Hepatocyte (in vitro differentiated cells): ENCODE results near the gene HAUS7. TPM values are rescaled to one million over a fixed set of nuclear protein-coding genes. Genes with fewer than 3 reads are reported as not detected.

ENCODE experiments used
- DNase-seq: peaks from one replicate; pipeline ENCODE4 v3.0.0-alpha.2; 2016; ENCODE audit warnings: low spot score
- H2AFZ ChIP-seq: fragments of 200-600 bp; sonication (generic); 2 replicates; pipeline ENCODE4 v1.6.0; 2016; ENCODE audit warnings: antibody characterized with exemption, mild to moderate bottlenecking
- H3K27ac ChIP-seq: fragments of 200-600 bp; sonication (generic); 2 replicates; pipeline ENCODE4 v1.5.1; 2016; ENCODE audit warnings: mild to moderate bottlenecking
- H3K27me3 ChIP-seq: fragments of 200-600 bp; sonication (generic); 2 replicates; pipeline ENCODE4 v1.6.1; 2016
- H3K36me3 ChIP-seq: fragments of 200-600 bp; sonication (generic); replicated peaks from 2 replicates; pipeline ENCODE4 v1.5.1; 2016; ENCODE audit warnings: low read depth; ENCODE audit not compliant: insufficient read depth
- H3K4me1 ChIP-seq: fragments of 200-600 bp; sonication (generic); 2 replicates; pipeline ENCODE4 v1.5.1; 2016; ENCODE audit warnings: mild to moderate bottlenecking, moderate library complexity; ENCODE audit not compliant: insufficient read depth
- H3K4me2 ChIP-seq: fragments of 200-600 bp; sonication (generic); 2 replicates; pipeline ENCODE4 v1.6.0; 2016
- H3K4me3 ChIP-seq: fragments of 200-600 bp; sonication (generic); 2 replicates; pipeline ENCODE4 v1.5.1; 2016; ENCODE audit warnings: mild to moderate bottlenecking
- H3K79me2 ChIP-seq: fragments of 200-600 bp; sonication (generic); 2 replicates; pipeline ENCODE4 v1.6.0; 2017; ENCODE audit warnings: mild to moderate bottlenecking
- H3K9me2 ChIP-seq: fragments of 200-600 bp; sonication (generic); replicated peaks from 2 replicates; pipeline ENCODE4 v1.6.0; 2017; ENCODE audit warnings: mild to moderate bottlenecking; ENCODE audit not compliant: insufficient read depth
- H3K9me3 ChIP-seq: fragments of 200-600 bp; sonication (generic); 2 replicates; pipeline ENCODE4 v1.5.1; 2016; ENCODE audit warnings: low read depth, mild to moderate bottlenecking
- H4K20me1 ChIP-seq: fragments of 200-600 bp; sonication (generic); 2 replicates; pipeline ENCODE4 v1.6.0; 2016; ENCODE audit warnings: mild to moderate bottlenecking; ENCODE audit not compliant: insufficient read depth, poor library complexity, severe bottlenecking
- CTCF ChIP-seq: fragments of 200-600 bp; sonication (generic); IDR thresholded peaks from 2 replicates; pipeline ENCODE4 v1.5.1; 2016; ENCODE audit warnings: antibody characterized with exemption, mild to moderate bottlenecking; ENCODE audit not compliant: poor library complexity
- EZH2 ChIP-seq: fragments of 200-600 bp; sonication (generic); IDR thresholded peaks from 2 replicates; pipeline ENCODE4 v1.6.1; 2016; ENCODE audit warnings: antibody characterized with exemption, mild to moderate bottlenecking, borderline replicate concordance
- EZH2phosphoT487 ChIP-seq: fragments of 200-600 bp; sonication (generic); IDR thresholded peaks from one replicate; pipeline ENCODE4 v1.6.1; 2018; ENCODE audit warnings: antibody characterized with exemption, mild to moderate bottlenecking, low read depth, moderate library complexity; ENCODE audit not compliant: unreplicated experiment, severe bottlenecking
- WGBS: methylation state at CpG from one replicate; pipeline ENCODE4 v1.1.6; 2016; ENCODE audit warnings: low lambda C conversion rate; ENCODE audit errors: missing lambda C conversion rate; 5-methylcytosine and 5-hydroxymethylcytosine counted together
- polyA plus RNA-seq: library from polyadenylated mRNA; unstranded; fragments of >200 nt; fragmentation: Nextera tagmentation; extraction: Ambion mirVana; gene quantifications from 2 replicates; pipeline ENCODE4 v1.2.1, GENCODE V29; 2016
- total RNA-seq: library from RNA; depleted of rRNA; stranded (reverse); fragments of >200 nt; gene quantifications from 2 replicates; pipeline ENCODE4 v1.2.3, GENCODE V29; 2014

Gene HAUS7
- total and polyA plus RNA-seq, 2 experiments from 2014 or later = 17.5 to 23.1 TPM

GRCh38 chrX:153492543-153492942 lies 22.2 kb upstream of the HAUS7 start:
- no peaks in the 10 kb centered on the region for H3K9me2 ChIP-seq
- H3K79me2 ChIP-seq = no peaks in the 10 kb centered on the region
- WGBS = 88% methylated on average over 11 of the region's 12 CpGs
- H4K20me1 ChIP-seq = no peaks in the 10 kb centered on the region
- H3K9me3 ChIP-seq = no peaks in the 10 kb centered on the region
- no peak for DNase-seq
- no peak overlapping the region for H2AFZ ChIP-seq
- peak overlapping the region; percentile 80 for H3K27ac ChIP-seq
- H3K27me3 ChIP-seq = no peaks in the 10 kb centered on the region
- no peak overlapping the region for H3K4me2 ChIP-seq
- H3K4me1 ChIP-seq = peaks cover 25% of the 10 kb centered on the region
- no peak overlapping the region for H3K4me3 ChIP-seq
- TF ChIP-seq EZH2phosphoT487 (no peak), CTCF (no peak), EZH2 (no peak)
- no peaks in the 10 kb centered on the region for H3K36me3 ChIP-seq

GRCh38 chrX:153491918-153492317 lies 21.5 kb upstream of the HAUS7 start:
- Histone ChIP-seq H3K36me3 (no peaks in the 10 kb centered on the region), H2AFZ (no peak overlapping the region), H3K27ac (peak overlapping the region; percentile 80), H3K27me3 (no peaks in the 10 kb centered on the region), H4K20me1 (no peaks in the 10 kb centered on the region), H3K9me3 (no peaks in the 10 kb centered on the region), H3K79me2 (no peaks in the 10 kb centered on the region), H3K9me2 (no peaks in the 10 kb centered on the region), H3K4me3 (no peak overlapping the region), H3K4me2 (peak overlapping the region; percentile 20), H3K4me1 (peaks cover 25% of the 10 kb centered on the region)
- 67% methylated on average over 9 of the region's 11 CpGs for WGBS
- DNase-seq = peak; percentile 31
- TF ChIP-seq EZH2 = no peak
- no peak for TF ChIP-seq EZH2phosphoT487
- TF ChIP-seq CTCF = no peak

GRCh38 chrX:153491351-153491914 lies 21.1 kb upstream of the HAUS7 start:
- TF ChIP-seq CTCF (no peak), EZH2phosphoT487 (no peak), EZH2 (no peak)
- DNase-seq = no peak
- H3K79me2 ChIP-seq = no peaks in the 10 kb centered on the region
- no peak overlapping the region for H3K4me3 ChIP-seq
- H3K9me3 ChIP-seq = no peaks in the 10 kb centered on the region
- H2AFZ ChIP-seq = no peak overlapping the region
- no peaks in the 10 kb centered on the region for H4K20me1 ChIP-seq
- no peaks in the 10 kb centered on the region for H3K27me3 ChIP-seq
- no peaks in the 10 kb centered on the region for H3K9me2 ChIP-seq
- WGBS = 63% methylated on average over 10 of the region's 10 CpGs
- H3K27ac ChIP-seq = peak overlapping the region; percentile 80
- H3K4me2 ChIP-seq = peak overlapping the region; percentile 20
- no peaks in the 10 kb centered on the region for H3K36me3 ChIP-seq
- H3K4me1 ChIP-seq = peaks cover 25% of the 10 kb centered on the region
